Loucy (cell line): ENCODE results near the gene RELL2.

Experiments
- CTCF ChIP-seq: fragments of 200-600 bp; sonication (generic); conservative IDR thresholded peaks from 2 replicates; pipeline ENCODE4 v1.5.1; 2014; ENCODE audit warnings: mild to moderate bottlenecking, antibody characterized with exemption, low read length
- EZH2phosphoT487 ChIP-seq: fragments of 200-600 bp; IDR thresholded peaks from 2 replicates; pipeline ENCODE4 v1.6.1; 2018; ENCODE audit warnings: antibody characterized with exemption, mild to moderate bottlenecking, moderate library complexity, borderline replicate concordance

DNA sequence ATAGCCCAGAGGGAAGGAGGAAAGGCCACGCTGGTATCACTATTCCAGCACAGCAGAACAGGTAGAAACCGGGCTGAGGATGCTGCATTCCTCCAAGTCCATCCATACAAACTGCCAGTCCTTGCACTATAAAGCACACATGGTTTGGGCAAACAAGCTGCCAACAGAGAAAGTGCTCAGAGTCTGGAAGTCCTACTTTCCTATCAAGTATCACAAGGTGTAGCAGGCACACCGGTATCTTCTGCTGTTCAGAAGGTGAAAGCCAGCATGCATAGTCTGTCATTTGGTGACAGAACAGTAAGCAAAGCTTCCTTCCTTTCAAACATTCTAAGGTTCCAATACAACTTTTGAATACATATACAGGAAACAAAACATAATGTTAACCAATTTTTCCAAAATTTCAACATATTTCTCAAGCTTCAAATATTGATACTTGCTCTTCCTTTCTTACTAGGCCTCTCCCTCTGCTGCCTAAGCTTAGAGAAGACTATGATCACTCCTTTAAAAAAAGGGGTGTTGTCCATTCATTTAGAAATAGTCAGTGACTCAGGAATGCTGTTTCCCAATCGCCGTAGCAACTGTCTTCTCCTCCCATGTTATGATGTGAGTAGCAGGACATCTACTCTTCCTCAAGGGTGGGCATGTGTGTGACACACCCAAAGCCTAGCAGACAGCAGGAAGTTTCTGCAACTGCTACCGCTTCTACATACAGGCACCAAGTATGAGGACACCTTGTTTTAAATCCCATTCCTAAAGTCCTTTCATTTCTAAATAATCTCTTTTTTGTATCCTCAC is 32.7 kb upstream of the RELL2 start:
- TF ChIP-seq CTCF: no peak
- no peak for TF ChIP-seq EZH2phosphoT487
